Tibial nerve (tissue), 4 donors: ENCODE data around the gene GRIK5.

ENCODE experiments used
- EP300 ChIP-seq, 2 donors: sonication (generic); formaldehyde crosslinking; IDR thresholded peaks; one replicate each; pipeline ENCODE4 v1.6.1; 2017; ENCODE audit warnings: antibody characterized with exemption in 2 of 2, mild to moderate bottlenecking in 1 of 2
- POLR2A ChIP-seq, 2 donors: fragments of 450-650 bp; IDR thresholded peaks; one replicate each; pipeline ENCODE4 v1.6.1; 2017; ENCODE audit warnings: antibody characterized with exemption in 2 of 2, mild to moderate bottlenecking in 2 of 2, moderate library complexity in 2 of 2
- TF ChIP-seq, protein P1 (sequence below), 5 experiments: fragments of 200-600 bp in 3 of 5; fragments of 450-650 bp in 2 of 5; sonication (generic) in 3 of 5; IDR thresholded peaks; one replicate each; pipeline ENCODE4 v1.5.1; 2016 to 2019; ENCODE audit warnings: antibody characterized with exemption in 5 of 5, mild to moderate bottlenecking in 3 of 5, moderate library complexity in 2 of 5

DNA sequence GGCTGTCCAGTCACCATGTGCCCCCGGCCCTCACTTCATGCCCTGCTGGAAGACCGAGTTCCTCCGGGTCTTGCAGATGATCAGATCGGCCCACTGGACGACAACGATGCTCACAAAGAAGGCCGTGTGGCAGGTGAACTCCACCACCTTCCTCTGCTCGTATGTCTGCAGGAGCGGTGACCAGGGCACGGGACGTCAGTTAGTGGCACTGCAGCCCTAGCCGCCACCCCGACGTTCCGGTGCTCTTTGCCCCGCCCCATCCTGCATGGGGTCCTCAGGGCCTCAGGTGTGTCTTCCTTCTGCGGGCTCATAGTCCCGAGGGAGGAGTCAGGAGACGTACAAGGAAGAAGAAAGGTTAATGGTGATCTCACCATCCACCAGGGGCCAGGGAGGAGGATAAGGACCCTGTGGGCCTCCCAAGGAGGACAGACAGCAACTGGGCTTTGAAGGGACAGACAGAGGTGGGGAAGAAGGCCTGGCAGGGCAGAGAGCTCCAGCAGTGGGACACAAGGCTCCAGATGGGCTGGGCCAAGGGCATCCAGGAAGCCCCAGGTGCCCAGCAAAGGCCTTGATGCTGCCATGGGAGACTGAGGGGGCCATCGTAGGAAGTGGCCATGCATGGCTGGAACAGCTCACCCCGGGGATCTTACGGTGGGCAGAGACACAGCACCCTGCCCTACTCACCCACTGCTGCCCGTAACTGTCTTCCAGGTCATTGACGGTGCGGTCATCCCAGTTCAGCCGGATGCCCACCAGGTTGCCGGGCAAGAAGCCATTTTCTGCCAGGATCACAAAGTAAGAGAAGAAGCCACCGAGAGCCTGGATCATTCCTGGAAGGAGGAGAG lies 101.0 kb downstream of the GRIK5 start:
- TF ChIP-seq POLR2A (IDR thresholded peaks at IDR 0.05) (no peak), EP300 (IDR thresholded peaks at IDR 0.05) (no peak)
- TF ChIP-seq, protein P1, sequence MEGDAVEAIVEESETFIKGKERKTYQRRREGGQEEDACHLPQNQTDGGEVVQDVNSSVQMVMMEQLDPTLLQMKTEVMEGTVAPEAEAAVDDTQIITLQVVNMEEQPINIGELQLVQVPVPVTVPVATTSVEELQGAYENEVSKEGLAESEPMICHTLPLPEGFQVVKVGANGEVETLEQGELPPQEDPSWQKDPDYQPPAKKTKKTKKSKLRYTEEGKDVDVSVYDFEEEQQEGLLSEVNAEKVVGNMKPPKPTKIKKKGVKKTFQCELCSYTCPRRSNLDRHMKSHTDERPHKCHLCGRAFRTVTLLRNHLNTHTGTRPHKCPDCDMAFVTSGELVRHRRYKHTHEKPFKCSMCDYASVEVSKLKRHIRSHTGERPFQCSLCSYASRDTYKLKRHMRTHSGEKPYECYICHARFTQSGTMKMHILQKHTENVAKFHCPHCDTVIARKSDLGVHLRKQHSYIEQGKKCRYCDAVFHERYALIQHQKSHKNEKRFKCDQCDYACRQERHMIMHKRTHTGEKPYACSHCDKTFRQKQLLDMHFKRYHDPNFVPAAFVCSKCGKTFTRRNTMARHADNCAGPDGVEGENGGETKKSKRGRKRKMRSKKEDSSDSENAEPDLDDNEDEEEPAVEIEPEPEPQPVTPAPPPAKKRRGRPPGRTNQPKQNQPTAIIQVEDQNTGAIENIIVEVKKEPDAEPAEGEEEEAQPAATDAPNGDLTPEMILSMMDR (IDR thresholded peaks at IDR 0.05): no peak
